ENCODE results near the gene TIMM10B. TPM values are rescaled to one million over a fixed set of nuclear protein-coding genes. Genes with fewer than 3 reads are reported as not detected.

The TIMM10B gene
- total and polyA plus RNA-seq, 2 of the 13 experiments (the other 11 are each of a cell fraction or from before 2014, with no cell fraction given) = 34.9 to 39.5 TPM

DNA sequence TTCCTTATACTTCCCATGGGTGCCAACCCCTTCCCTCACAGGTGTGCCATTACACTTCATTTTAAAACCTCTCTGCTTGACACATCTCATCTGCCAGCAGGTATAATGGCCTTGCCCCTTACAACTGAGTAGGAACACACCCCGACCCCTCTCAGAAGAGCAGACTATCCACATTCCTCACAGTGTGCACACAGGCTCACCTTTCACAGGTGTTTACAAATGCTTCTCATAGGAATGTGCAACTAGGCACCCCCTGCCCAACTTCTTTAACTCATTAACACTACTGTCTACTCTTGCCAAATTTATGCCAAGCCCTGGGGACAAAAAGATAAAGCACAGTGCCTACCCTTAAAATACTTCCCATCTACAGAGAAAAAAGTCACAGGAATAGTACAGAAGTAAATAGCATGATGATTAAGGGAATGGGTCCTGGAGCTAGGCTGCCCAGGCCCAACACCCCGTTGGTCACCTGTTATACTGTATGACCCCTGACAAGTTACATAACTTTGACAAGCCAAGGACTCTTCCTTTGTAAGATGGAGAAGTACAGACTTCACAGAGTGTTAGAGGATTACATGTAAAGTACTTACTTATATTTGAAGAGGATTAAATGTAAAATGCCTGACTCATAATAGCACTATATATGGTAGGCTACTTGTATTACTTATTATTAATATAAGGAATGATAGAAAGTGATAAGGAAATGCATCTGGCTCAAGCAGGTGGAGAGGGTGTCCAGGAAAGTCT is 22.8 kb upstream of the TIMM10B start (continued):
- TF ChIP-seq, protein P1, sequence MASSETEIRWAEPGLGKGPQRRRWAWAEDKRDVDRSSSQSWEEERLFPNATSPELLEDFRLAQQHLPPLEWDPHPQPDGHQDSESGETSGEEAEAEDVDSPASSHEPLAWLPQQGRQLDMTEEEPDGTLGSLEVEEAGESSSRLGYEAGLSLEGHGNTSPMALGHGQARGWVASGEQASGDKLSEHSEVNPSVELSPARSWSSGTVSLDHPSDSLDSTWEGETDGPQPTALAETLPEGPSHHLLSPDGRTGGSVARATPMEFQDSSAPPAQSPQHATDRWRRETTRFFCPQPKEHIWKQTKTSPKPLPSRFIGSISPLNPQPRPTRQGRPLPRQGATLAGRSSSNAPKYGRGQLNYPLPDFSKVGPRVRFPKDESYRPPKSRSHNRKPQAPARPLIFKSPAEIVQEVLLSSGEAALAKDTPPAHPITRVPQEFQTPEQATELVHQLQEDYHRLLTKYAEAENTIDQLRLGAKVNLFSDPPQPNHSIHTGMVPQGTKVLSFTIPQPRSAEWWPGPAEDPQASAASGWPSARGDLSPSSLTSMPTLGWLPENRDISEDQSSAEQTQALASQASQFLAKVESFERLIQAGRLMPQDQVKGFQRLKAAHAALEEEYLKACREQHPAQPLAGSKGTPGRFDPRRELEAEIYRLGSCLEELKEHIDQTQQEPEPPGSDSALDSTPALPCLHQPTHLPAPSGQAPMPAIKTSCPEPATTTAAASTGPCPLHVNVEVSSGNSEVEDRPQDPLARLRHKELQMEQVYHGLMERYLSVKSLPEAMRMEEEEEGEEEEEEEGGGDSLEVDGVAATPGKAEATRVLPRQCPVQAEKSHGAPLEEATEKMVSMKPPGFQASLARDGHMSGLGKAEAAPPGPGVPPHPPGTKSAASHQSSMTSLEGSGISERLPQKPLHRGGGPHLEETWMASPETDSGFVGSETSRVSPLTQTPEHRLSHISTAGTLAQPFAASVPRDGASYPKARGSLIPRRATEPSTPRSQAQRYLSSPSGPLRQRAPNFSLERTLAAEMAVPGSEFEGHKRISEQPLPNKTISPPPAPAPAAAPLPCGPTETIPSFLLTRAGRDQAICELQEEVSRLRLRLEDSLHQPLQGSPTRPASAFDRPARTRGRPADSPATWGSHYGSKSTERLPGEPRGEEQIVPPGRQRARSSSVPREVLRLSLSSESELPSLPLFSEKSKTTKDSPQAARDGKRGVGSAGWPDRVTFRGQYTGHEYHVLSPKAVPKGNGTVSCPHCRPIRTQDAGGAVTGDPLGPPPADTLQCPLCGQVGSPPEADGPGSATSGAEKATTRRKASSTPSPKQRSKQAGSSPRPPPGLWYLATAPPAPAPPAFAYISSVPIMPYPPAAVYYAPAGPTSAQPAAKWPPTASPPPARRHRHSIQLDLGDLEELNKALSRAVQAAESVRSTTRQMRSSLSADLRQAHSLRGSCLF (CRISPR knock-in tag; IDR thresholded peaks at IDR 0.05; ENCODE audit: borderline replicate concordance) = no peak
- TF ChIP-seq NCOA5 (CRISPR knock-in tag; IDR thresholded peaks at IDR 0.05) (no peak), ZNF3 (CRISPR knock-in tag; IDR thresholded peaks at IDR 0.05) (no peak), ZNF567 (CRISPR knock-in tag; IDR thresholded peaks at IDR 0.05; ENCODE audit: borderline replicate concordance) (no peak), AKAP8 (CRISPR knock-in tag; IDR thresholded peaks at IDR 0.05) (no peak)

DNA sequence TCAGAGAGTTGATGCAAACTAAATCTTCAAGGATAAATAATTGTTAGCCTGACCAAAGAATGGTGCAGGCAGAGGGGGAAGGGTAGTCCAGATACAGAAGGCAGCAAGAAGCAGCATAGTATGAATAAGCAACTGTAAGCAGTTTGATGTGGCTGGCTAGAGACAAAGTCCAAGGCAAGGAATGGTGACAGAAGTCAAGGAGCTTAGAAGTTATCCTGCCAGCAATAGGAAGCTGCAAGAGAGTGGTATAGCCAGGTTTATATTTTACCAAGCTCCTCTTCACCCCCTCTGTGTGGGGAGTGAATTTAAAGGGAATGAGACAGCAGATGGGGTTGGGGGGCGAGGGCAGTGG is 22.2 kb upstream of the TIMM10B start:
- no peak overlapping the region for H3K4me2 ChIP-seq (ENCODE audit: low read depth, low read length)
- CTCF ChIA-PET (ENCODE audit: low intra/inter-chr PET ratio, low total read pairs) = no interaction called here
- TF ChIP-seq ZSCAN31 (CRISPR knock-in tag; IDR thresholded peaks at IDR 0.05; ENCODE audit: low read depth) = no peak
- no peak for TF ChIP-seq RAD51 (IDR thresholded peaks at IDR 0.05; ENCODE audit: borderline replicate concordance)
- no peak for TF ChIP-seq MAFF (IDR thresholded peaks at IDR 0.05; ENCODE audit: low read depth, low read length)
- no peak for TF ChIP-seq ZNF83 (CRISPR knock-in tag; IDR thresholded peaks at IDR 0.05; ENCODE audit: borderline replicate concordance)
- no peak for TF ChIP-seq PAF1 (CRISPR knock-in tag; IDR thresholded peaks at IDR 0.05)
- no peak for TF ChIP-seq PRDM15 (CRISPR knock-in tag; IDR thresholded peaks at IDR 0.05)
- no peak for TF ChIP-seq MXD3 (CRISPR knock-in tag; IDR thresholded peaks at IDR 0.05)
- no peak for TF ChIP-seq ZBTB26 (CRISPR knock-in tag; IDR thresholded peaks at IDR 0.05; ENCODE audit: borderline replicate concordance)

More for the DNA sequence above, 22.2 kb upstream of the TIMM10B start:
- Histone ChIP-seq H3K27me3 (ENCODE audit: control insufficient read depth in 1 of 2, insufficient read depth in 2 of 2, low read length in 2 of 2) (no peaks in the 10 kb centered on the region), H3K79me2 (ENCODE audit: insufficient read depth, low read length) (no peaks in the 10 kb centered on the region), H3K9ac (ENCODE audit: insufficient read depth, low read depth, low read length) (no peak overlapping the region), H4K20me1 (ENCODE audit: insufficient read depth, low read length) (no peaks in the 10 kb centered on the region), H3K36me3 (replicated peaks in 1 of 2; ENCODE audit: control insufficient read depth in 1 of 2, insufficient read depth in 2 of 2, low read length in 2 of 2) (peaks cover 0 to 7% of the 10 kb centered on the region in 2 experiments; a peak in 3 of 5 replicates), H3K4me3 (replicated peaks in 1 of 3; ENCODE audit: insufficient read depth in 1 of 3, low read depth in 2 of 3, low read length in 3 of 3) (no peak overlapping the region), H3K27ac (ENCODE audit: extremely low read length, insufficient read depth, low read length) (no peak overlapping the region), H3K9me3 (ENCODE audit: low read length) (no peaks in the 10 kb centered on the region), H2AFZ (ENCODE audit: low read length) (no peak overlapping the region), H3K4me1 (ENCODE audit: insufficient read depth, low read length) (no peaks in the 10 kb centered on the region)
- POLR2A ChIA-PET = no interaction called here
- ATAC-seq (no peak), FAIRE-seq (no peak), DNase-seq (ENCODE audit: low spot score) (no peak)
- 82% methylated on average over 1 of the region's 1 CpG for WGBS (ENCODE audit: low lambda C conversion rate)
- in situ Hi-C loops (cut with HindIII; ENCODE audit: extremely low pct_ligation_motif_present, low pct_unique_long_range_greater_than_20kb) = no loop called here
- intact Hi-C loops (cut with micrococcal nuclease; ENCODE audit: unreplicated experiment) = no loop called here
- no TSS peak for BruUV-seq (replicated peaks)
